Thoracic aorta (tissue), 2 donors: ENCODE data around the gene ASB1. TPM values are rescaled to one million over a fixed set of nuclear protein-coding genes. Genes with fewer than 3 reads are reported as not detected.

ENCODE experiments used
- ATAC-seq: fragments of 150-250 bp; one replicate; pipeline ENCODE4 v1.8.0; 2017; ENCODE audit warnings: low read depth; ENCODE audit not compliant: insufficient number of reproducible peaks, low FRiP score
- DNase-seq: peaks from one replicate; pipeline ENCODE4 v3.0.0-alpha.2; 2020; ENCODE audit warnings: low spot score
- H3K27ac ChIP-seq, 2 donors: fragments of 200-600 bp; sonication (generic); 1 replicate in 1 of 2; 2 replicates in 1 of 2; pipeline ENCODE4 v1.5.1; 2016; ENCODE audit warnings: mild to moderate bottlenecking in 2 of 2, moderate library complexity in 2 of 2
- H3K27me3 ChIP-seq: fragments of 200-600 bp; sonication (generic); replicated peaks from 2 replicates; pipeline ENCODE4 v1.6.0; 2016; ENCODE audit warnings: mild to moderate bottlenecking; ENCODE audit not compliant: insufficient read depth
- H3K36me3 ChIP-seq: fragments of 200-600 bp; sonication (generic); one replicate; pipeline ENCODE4 v1.5.1; 2016
- H3K4me1 ChIP-seq, 2 donors: fragments of 200-600 bp; sonication (generic); 1 replicate in 1 of 2; 2 replicates in 1 of 2; pipeline versions ENCODE4 v1.5.1 to v1.6.0; 2016; ENCODE audit warnings: low read depth in 2 of 2, mild to moderate bottlenecking in 1 of 2; ENCODE audit not compliant: control insufficient read depth in 1 of 2
- H3K4me3 ChIP-seq: fragments of 200-600 bp; sonication (generic); 2 replicates; pipeline ENCODE4 v1.5.1; 2016; ENCODE audit warnings: mild to moderate bottlenecking
- H3K9me3 ChIP-seq: fragments of 200-600 bp; sonication (generic); 2 replicates; pipeline ENCODE4 v1.5.1; 2016
- CTCF ChIP-seq: fragments of 200-600 bp; sonication (generic); IDR thresholded peaks from one replicate; pipeline ENCODE4 v1.5.1; 2019; ENCODE audit warnings: antibody characterized with exemption
- total RNA-seq, 2 donors: library from RNA; depleted of rRNA; stranded (reverse); fragments of >200 nt; gene quantifications; one replicate each; pipeline versions ENCODE4 v1.1.0 to v1.2.3, GENCODE V29; 2016

ASB1 gene
- total RNA-seq, 2 donors from 2014 or later = 30.3 to 48.7 TPM

- no peaks in the 10 kb centered on the region for H3K36me3 ChIP-seq
- no peak for TF ChIP-seq CTCF
- DNase-seq = no peak
Measured at GRCh38 chr2:238476258-238476657, 49.5 kb downstream of the ASB1 start.

GRCh38 chr2:238478216-238478615 lies 51.5 kb downstream of the ASB1 start:
- no peak for TF ChIP-seq CTCF
- no peak overlapping the region for H3K27ac ChIP-seq
- H3K4me1 ChIP-seq = peaks cover 1 to 13% of the 10 kb centered on the region in 2 donors
- H3K4me3 ChIP-seq = no peak overlapping the region
- DNase-seq (no peak), ATAC-seq (no peak)
- no peaks in the 10 kb centered on the region for H3K36me3 ChIP-seq
- H3K9me3 ChIP-seq = peaks cover 11% of the 10 kb centered on the region
- no peaks in the 10 kb centered on the region for H3K27me3 ChIP-seq

More at GRCh38 chr2:238476258-238476657, 49.5 kb downstream of the ASB1 start:
- H3K9me3 ChIP-seq = peaks cover 15% of the 10 kb centered on the region
- no peak overlapping the region for H3K27ac ChIP-seq
- ATAC-seq = no peak
- no peaks in the 10 kb centered on the region for H3K4me1 ChIP-seq
- H3K27me3 ChIP-seq = no peaks in the 10 kb centered on the region
- no peak overlapping the region for H3K4me3 ChIP-seq

- H3K4me1 ChIP-seq = peaks cover 5 to 15% of the 10 kb centered on the region in 2 donors
- H3K9me3 ChIP-seq = peaks cover 8% of the 10 kb centered on the region
- ATAC-seq (no peak), DNase-seq (no peak)
- no peak overlapping the region for H3K4me3 ChIP-seq
- no peak for TF ChIP-seq CTCF
- H3K27ac ChIP-seq = no peak overlapping the region
- no peaks in the 10 kb centered on the region for H3K27me3 ChIP-seq
- H3K36me3 ChIP-seq = no peaks in the 10 kb centered on the region
Measured at GRCh38 chr2:238479847-238480246, 53.1 kb downstream of the ASB1 start.

GRCh38 chr2:238483021-238483420 lies 56.3 kb downstream of the ASB1 start:
- no peak for DNase-seq
- peaks cover 8% of the 10 kb centered on the region for H3K9me3 ChIP-seq
- no peak for TF ChIP-seq CTCF
- H3K4me3 ChIP-seq = no peak overlapping the region
- no peak for ATAC-seq
- H3K27ac ChIP-seq = no peak overlapping the region
- peaks cover 5 to 15% of the 10 kb centered on the region in 2 donors for H3K4me1 ChIP-seq
- no peaks in the 10 kb centered on the region for H3K36me3 ChIP-seq
- H3K27me3 ChIP-seq = no peaks in the 10 kb centered on the region

GRCh38 chr2:238483656-238484055 lies 56.9 kb downstream of the ASB1 start:
- no peak for ATAC-seq
- no peak for DNase-seq
- H3K36me3 ChIP-seq = no peaks in the 10 kb centered on the region

More at GRCh38 chr2:238483656-238484055, 56.9 kb downstream of the ASB1 start:
- H3K27me3 ChIP-seq = no peaks in the 10 kb centered on the region
- H3K9me3 ChIP-seq = peaks cover 8% of the 10 kb centered on the region
- H3K4me3 ChIP-seq = no peak overlapping the region
- H3K4me1 ChIP-seq = peaks cover 5 to 15% of the 10 kb centered on the region in 2 donors
- no peak for TF ChIP-seq CTCF
- H3K27ac ChIP-seq = no peak overlapping the region
